SW480 (cell line): ENCODE results near the gene MSANTD2.

Experiments used
- DNase-seq: peaks from one replicate; pipeline ENCODE4 v3.0.0-alpha.2; 2016; ENCODE audit warnings: low spot score

The MSANTD2 gene

DNA sequence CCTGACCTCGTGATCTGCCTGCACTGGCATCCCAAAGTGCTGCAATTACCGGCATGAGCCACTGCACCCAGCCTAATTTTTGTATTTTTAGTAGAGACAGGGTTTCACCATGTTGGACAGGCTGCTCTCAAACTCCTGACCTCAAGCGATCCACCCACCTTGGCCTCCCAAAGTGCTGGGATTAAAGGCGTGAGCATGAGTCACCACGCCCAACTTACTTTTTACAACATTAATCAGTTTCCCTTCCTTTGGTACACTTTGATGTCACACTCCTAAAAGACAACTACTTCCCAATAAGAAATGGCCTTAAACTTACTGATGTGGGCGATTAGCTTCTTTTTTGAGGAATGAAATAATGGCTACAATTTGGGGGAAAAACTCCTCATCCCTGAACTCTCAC is 29.2 kb downstream of the MSANTD2 start:
- DNase-seq, result peak; percentile 34

DNA sequence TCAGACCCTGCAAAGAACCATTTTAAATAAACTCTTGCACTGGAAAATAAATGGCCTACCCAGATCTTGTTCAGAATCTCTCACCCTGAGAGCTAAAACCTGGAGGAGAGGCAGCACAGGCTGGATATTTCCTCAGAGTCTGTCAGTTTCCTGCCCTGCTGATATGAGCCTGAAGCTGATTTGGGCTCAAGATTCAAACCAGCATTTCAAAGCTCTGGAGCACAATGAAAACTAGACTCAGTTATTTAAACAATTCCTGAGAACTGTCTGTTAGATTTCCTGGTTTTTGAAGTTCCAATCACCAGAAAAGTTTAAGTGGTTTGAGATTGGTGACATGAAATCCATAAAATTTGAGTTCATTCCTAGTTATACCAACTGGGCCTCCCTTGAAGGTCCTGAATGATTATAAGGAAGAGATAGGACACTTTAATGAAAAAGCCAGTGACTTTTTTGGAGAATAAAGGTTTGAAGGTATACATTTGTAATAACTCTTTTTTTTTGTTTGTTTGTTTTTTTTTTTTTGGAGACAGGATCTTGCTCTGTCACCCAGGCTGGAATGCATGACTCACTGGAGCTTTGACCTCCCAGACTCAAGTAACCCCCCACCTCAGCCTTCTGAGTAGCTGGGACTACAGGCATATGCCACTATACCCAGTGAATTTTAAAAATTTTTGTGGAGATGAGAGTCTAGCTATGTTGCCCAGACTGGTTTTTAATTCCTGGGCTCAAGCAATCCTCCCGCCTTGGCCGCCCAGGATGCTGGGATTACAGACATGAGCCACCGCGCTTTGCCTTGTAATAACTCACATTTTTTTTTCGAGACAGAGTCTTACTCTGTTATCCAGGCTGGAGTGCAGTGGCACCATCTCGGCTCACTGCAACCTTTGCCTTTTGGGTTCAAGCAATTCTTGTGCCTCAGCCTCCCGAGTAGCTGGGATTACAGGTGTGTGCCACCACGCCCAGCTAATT is 30.1 kb downstream of the MSANTD2 start:
- DNase-seq, result peak; percentile 52

DNA sequence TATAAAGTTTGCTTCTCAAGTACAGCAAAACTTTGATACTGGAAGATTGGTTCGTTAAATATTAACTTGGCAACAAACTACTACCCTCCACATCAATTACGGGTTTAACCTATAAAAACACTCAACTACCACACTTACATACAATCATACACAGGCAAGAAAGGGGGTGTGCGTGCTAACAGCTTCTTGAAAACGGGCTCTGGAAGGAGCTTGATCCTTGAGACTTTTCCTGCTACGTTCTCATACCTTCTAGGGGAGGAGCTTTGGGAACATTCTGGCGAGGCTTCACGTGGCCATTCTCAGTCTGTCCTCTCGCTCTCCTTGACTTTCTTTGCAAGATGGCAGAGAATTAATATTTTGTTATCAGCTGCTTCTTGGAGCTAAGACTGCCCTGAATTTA is 31.3 kb downstream of the MSANTD2 start:
- no peak for DNase-seq

DNA sequence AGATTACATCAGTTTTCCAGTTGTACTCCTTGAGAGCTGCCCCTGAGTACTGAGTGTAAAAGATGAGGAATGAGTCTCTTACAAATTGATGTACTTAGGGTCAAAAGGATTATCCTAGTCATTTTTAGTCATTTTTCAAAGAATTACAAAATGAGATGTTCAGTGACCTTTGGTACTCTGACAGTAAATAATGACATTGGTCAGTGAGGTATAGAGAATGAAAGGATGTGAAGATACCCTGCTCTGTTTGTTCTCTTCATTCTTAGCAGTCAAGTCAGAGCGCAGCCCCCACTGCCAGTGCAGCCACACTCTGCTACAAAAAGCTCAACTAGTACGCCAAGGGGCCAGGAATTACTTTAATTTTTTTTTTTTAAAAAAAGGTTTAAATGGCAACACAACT is 34.0 kb downstream of the MSANTD2 start:
- no peak for DNase-seq

DNA sequence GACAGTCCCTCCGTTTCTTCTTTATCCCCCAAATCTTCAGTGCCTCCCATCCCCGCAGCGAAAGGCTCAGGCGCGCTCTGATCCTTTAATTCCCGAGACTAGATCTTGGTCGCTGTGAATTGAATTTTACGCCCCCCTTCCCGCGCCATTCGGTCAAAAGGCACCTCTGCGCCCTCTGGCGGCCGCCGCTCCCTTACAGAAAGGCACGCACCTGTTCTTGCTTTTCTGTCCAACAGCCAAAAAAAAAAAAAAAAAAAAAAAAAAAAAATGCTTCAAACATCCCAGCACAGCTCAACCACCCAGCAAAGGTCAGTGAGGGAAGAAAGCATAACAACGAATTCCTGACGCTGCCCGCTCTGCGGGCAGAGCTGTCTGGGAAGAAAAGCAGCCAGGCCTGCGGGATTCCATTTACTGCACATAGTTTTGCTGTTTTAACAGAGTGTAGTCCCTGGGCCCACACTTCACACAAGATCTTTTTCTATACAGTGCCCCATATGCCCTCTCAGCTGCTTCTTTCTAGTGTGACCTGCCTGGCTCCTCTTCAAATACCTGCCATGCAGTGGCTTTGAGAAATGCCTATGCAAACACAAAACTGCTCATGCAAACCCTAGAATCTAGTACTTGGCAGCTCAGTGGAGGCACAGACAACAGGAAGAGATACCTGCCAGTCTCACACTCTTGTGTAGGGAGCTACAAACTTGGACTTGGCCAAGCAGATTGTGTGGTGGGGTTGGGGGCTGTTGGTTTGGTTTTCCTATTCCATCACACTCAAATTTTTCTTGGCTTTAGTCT is 36.9 kb downstream of the MSANTD2 start:
- DNase-seq, result peak; percentile 73

DNA sequence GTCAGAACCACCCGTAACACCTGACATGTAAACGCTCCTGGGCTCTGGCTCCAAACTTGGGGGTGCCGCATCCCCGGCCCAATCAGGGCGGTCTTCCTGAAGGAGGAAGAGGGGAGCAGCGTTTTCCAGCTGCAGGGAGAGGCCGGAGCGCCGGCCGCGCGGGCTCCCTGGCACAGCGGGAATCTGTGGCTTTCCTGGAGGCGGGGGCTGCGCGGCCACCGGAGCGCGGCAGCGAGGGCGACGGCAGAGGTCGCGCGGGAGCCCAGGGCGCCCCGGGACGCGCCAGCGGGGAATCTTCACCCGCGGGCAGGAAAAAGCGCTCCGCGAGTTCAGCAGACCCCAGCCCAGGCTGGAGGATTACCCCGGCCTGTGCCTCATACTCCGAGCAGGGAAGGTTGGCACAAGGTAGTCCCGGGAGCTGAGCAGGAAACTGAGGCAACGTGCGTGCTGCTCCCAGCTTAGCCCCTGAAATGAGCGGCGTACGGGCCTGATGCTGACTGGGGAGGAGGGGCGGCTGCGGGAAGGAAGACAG is 37.5 kb downstream of the MSANTD2 start:
- DNase-seq, result peak; percentile 37

DNA sequence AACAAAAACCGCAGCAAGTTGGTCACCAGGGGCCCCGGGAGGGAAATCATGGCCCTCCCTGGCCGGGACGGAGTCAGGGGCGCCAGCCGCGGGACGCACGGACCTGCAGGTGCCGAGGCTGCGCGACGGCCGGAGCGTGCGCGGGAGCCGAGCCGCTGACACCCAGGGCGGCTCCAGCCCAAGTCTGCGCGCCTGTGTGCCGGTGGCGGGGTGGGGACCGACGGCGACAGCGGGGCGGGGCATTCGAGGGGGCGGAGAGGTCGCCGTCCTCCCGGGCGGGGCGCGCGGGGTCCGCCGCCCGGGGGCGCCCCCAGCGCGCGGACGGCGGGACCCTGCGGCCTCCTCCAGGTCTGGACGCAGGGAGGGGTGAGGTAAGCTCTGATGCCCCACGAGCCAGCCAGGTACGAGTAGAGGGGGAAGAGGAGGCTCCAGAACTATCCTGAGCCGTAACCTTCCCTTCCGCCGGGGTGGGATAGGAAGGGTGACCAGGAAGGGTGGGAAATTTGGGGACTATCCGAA is 38.0 kb downstream of the MSANTD2 start, which contains the start of gene ESAM:
ESAM (minus strand) TSS at position 186 of the 519 bp plus-strand sequence; CDS start at position 50, 136 bp downstream.
- peak; percentile 57 for DNase-seq

DNA sequence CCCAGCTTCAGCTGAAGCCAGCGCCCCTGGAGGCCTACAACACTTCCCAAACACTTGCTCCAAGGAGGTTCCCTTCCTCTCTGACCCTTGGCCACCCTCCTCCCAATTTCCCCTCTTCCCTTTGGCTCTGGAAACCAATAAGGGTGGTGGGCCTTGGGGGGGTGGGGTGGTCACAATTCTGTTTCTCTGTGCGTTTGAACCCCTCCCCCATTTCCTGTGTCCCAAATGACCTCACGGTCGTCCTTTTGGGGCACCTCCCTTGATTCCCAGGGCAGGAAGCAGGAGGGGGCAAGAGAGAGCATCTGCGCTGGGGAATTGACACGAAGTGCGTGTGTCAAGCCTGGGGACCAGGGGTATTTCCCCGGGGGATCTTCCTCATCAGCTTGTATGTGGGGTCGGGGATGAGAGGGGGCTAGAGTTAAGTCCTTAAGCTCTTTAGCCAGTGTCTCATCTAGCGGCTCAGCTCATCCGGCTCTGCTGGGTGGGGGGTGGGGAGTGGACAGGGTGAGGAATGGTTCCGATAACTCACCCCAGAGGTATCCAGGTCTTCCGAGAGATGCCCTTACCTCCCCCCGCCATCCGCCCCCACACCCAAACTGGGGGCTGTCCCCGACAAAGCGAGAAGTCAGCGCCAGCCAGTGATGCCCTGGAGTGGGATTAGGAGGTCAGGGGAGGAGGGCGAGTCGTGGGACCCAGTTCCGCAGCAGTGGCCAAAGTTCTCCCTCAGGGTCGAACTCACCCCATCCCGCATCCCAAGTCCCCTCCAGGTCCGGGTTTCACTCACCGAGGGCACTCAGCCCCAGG is 38.7 kb downstream of the MSANTD2 start:
- DNase-seq, result no peak

DNA sequence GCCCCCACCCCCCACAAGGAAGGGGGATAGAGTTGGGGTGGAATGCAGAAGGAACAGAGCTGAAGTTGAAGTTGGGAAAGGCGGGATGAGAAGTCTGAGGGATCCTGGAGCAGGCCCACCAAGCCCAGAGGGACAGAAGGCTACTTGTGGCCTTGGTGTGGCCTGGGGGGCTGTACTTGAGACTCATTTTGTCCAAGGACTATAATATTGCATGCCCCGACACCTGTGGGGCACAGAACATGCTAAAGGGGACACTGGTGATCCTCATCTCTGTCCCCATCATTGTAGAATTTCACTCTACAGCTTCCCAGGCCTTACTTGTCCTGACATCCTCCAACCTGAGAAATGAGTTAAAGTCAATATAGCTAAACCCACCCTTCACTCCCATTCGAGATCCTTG is 39.4 kb downstream of the MSANTD2 start:
- no peak for DNase-seq

DNA sequence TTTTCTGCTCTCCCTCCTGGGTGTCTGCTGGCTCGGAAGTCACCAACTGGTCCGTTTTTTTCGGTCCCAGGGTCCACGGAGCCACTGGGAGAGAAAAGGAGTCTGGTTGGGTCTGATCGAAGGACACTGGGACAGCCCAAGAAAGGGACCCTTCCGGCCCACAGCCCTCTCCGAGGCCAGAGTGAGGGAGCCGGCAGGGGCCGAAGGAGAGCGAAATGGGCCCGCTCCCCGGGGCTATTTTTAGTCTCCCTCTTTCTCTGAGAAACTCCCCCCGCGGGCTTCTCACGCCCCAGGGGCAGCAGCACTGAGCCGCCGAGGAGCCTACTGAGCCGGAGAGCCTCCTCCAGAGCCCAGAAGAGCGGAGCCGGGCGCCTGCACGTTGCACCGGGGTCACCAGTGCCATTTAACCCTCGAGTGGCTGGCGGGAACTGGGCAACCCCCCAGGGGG is 40.0 kb downstream of the MSANTD2 start:
- no peak for DNase-seq

DNA sequence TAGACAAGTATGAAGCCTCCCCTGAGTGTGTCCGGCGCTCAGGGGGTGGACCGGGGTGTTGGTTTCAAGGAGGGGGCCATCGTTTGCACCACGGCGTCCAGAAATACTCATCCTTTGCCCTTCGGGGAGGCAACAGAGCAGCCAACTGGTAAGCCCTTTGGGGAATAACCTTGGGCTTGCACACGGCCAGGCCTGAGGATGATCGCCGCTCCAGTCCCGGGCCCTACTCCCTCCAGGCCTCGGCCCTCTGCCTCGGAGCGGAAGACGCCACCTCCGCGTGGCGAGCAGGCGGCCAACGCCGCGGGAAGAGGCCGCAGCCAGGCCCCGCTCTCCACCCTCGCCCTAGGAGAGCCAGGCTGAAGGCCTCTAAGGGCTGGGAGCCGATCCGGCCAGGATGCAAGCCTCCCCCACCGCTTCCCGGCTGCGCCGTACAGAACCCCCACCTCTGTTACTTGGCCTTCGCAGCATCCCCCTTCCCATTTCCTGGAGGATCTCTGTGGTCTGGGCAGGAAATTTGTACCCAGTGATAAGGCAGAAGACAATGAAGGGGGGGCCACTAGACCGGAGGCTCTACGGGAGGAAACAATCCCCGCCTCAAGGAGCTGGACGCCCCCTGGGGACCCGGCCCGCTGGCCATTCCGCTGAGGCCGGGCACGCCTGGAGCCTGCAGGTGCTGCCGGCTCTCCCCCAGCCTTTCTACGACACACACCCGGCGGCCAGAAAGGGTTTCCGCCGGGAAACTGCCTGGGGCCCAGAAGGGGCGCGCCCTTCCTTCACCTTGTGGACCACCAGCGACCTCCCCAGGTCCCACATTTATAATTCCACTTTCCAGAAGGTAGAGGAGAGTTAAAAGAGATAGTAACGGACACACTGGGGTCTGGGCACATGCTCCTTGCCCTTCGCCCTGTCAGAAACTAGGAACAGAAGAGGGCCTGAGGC is 40.7 kb downstream of the MSANTD2 start:
- no peak for DNase-seq

DNA sequence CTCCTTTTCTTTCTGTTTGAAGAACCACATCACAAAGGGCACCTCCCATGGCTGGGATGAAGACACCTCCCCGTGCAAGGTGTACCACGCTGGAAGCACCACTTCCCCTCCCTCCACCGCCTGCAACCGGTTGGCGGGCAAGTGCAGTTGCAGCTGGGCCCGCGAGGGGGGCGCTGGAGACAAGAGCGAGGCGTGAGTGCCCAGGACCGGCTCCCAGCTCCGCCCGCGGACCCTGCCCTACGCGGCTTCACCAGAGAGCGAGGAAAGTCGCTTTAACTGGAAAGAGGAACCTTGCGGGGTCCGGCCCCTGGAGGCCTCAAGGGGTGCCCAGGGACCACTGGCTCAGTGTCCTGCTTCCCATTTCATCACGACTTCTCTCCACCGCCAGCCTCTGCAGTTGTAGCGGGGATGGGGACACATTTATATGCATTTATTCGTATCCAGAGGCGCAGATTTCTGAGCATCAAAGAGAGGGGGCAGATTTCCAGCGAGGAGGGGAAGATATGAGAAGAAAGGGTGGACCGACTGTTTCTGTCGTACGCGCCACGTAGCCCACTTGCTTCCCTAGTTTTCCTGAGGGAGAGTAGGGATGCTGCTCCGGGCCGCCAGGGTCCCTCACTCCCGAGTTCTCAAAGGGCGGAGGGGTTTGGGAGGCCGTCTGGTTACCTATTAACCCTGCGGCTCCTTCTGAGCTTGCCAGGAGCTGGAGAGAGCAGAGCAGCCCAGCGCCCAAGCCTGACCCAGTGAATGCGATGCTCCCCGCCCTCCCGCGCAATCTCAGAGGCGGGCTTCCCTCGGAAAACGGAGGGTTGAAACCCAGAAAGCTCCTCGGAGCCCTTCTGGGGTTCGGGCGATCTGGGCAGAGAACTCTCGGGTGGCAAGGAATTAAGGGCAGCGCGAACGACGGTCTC is 41.6 kb downstream of the MSANTD2 start:
- DNase-seq, result peak; percentile 84

DNA sequence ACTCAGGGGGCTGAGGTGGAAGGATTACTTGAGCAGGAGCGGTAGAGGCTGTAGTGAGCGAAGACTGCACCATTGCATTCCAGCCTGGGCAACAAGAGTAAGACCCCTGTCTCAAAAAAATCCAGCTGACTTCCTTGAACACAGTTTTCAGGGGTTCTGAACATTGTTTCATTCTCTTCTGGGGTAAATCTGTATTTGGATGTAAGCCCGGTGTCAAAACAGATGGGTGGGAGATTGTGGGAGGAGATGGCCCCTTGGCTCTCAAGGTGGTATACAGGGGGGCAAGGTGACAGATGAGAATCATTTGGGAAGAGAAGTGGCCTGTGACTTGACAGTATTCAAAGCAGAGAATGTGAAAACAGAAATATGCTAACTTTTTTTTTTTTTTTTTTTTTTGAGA is 42.9 kb downstream of the MSANTD2 start:
- DNase-seq, result no peak

DNA sequence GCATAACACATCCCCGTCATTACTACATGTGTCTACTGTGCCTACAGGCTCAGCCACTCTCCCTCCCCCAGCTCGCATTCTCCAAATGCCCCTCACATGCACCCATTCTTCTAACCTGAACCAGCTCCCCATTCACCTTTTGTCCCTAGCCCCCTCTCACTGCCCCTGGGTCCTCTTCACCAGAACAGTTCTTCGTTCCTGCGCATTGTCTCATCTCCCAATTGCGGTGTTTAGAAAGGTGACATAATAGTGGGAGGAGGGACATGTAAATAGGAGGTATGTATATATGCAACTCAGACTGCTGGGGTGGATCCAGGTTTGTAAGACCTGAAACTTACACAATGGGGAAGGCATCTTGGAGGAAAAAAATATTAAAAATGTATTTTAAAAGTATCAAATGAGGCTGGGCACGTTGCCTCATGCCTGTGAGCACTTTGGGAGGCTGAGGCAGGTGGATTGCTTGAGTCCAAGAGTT is 43.4 kb downstream of the MSANTD2 start:
- DNase-seq, result no peak

DNA sequence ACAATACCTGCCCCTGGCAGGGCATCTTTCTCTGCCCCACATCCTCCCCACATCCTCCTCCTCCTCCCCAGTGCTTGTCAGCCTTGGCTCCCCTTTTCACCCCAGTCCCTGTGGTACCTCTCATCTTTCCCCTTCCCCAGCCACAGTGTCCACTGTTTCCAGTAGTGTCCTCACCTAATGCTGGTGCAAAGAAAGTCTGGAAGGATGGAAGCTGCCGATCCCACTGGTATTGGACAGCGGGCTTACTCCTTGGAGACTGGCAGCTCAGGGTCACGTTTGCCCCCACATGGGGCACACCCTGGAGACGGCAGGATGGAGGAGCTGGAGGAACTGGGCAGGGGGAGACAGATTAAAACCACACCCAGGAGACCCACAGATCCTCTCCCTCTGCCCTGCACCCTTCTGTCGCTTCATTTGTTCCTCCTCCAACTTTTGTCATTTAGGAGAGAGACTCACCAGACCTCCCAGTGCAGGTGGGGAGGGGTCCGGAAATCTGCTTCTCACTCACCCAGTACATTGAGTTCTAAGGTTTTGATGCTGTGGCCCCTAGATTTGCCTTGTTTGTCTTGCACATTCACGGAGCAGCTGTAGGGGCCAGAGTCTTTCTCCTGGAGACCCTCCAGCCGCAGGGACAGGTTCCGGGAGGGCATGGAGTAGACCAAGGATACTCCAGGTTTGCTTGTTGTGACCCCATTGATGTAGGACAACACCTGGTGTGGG is 44.0 kb downstream of the MSANTD2 start:
- DNase-seq, result no peak

DNA sequence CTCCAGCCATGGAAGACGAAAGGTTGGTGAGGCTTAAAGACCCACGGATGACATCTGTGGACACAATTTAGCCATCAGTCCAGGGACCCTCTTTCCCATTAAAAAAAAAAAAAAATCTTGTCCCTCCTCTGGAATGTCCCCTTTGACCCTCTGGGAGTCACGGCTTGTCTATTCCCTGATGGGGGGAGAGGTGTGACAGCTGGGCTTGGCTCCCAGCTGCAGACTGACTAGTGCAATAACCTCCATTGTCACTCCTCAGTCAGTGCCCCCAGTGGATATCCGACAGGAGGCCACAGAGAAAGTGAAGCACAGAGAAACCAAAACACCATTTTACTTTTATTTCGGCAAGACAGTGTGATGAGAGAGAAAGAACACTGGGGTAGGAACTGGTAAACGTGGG is 45.5 kb downstream of the MSANTD2 start:
- DNase-seq, result no peak

DNA sequence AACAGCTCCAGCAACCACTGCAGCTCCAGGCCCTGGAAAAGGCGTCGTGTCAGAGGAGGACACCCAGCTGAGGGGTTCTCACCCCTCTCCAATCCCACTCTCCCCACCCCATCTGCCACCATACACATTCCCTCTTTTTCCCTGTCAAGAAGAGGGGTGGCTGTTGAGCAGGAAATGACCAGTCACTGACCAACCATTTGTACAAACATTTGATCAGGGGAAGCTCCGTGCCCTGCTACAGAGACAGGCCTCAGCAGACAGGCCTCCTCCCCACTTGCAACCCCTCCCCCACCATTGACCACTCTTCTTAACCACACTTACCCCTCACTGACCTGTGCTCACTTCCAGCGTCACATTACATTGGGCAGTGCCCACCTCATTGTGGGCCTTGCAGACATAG is 45.9 kb downstream of the MSANTD2 start:
- DNase-seq, result no peak

DNA sequence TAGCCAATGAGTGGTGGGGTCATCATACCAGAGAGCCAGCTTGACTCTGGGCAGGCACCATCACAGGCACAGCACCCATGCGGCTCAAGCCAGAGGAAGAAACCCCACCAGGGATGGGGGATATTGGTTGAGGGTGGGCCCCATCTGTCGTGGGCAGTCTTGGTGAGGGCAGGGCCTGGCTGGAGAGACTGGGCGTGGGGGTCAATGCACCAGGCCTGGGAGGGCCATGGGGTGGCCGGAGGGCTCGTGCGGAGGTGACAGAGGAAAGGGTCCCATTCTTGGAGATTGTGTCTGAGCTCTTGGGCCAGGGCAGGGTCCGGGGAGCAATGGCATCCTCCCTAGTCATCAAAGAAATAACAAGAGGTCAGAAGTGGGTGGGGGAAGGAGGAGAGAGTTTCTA is 46.6 kb downstream of the MSANTD2 start:
- no peak for DNase-seq
